ENCODE measurements around the gene VTI1A.

GRCh38 chr10:112826018-112826697 is 379.1 kb downstream of the VTI1A start:
- TF ChIP-seq MYC (IDR thresholded peaks at IDR 0.05; ENCODE audit: borderline replicate concordance, low read length) (no peak), CEBPB (IDR thresholded peaks at IDR 0.05) (no peak)

Data from A549 (cell line).